HG03097 (cell line): ENCODE results near the gene TPRN.

ENCODE experiments used
- ATAC-seq: cut with Tn5 transposase; IDR thresholded peaks from one replicate; pipeline ENCODE4 v1.9.1; 2021; ENCODE audit not compliant: unreplicated experiment, low FRiP score

TPRN gene

DNA sequence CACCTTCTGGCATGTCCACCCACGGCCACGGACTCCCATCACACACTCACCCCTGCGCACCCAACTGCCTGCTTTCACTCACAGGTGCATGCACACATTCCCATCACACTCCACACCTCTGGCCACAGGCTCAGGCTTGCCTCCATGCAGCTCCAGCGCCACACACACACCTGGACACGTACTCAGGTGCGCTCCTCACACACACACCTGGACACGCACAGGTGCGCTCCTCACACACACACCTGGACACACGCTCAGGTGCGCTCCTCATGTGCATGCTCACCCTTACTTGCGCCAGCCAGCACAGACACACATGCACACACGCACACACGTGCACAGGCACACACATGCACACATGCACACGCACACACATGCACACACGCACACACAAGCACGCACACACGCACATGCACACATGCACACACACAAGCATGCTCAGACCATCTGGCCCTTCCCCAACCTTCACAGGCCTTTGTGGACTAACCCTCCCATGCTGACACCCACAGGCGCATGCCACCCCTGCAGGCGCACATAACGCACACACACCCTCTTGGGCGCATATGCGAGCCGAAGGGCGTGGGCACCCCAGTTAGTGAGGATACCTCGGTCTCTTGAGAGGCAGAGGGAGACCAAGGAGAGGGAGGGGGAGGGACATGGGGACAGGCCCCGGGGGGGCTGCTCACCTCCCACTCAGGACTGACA is 53.3 kb downstream of the TPRN start:
- no peak for ATAC-seq

DNA sequence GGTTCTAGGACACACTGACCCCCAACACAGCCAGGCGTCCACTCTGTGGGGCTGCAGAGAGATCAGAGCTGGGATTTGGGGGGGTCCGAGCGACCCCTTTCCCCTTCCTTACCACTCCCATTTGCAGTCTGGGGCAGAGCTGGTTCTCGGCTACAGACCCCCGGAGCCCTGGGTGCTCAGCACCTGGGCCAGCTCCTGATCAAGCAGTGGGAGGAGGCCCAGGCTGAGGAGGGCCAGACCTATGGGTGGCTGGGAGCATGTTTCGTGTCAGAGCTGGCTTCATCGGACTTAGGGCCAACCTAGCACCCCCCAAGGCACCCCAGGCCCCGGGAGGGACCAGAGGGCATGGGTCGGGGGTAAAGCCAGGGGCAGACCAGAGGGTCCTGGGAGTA is 54.0 kb downstream of the TPRN start:
- no peak for ATAC-seq

DNA sequence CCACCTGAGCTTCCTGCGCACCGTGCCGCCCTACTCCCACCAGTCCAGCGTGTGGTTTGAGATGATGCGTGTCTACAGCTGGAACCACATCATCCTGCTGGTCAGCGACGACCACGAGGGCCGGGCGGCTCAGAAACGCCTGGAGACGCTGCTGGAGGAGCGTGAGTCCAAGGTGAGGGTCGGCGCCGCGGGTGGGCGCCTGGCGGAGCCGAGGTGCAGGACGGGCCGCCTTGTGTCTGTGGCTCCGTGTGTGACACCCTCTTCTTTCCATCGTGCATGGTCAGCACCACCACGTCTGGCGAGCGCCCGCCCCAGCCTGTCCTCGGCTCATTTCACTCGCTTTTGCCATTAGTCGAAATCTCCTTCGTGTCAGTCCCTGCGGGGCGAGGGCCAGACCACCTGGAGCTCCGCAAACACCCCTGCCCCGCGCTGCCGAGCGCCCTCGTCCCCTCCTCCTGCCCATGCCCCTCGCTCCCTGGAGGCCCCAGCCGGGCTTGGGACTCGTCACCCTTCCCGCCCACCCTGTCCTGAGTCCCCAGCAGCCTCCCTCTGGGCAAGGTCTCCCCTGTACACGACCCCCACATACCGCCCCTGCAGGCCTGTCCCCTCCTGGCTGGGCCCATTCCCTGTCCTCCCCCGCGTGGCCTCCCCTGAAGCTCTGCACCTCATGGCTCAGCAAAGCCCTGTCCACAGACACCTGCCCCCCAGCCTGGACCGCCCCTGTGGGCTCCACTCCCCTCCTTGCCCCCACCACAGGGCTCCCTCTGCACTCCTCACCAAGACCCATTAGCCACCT is 54.6 kb downstream of the TPRN start:
- no peak for ATAC-seq

- no peak for ATAC-seq
Observed at GRCh38 chr9:137143459-137143858, 57.1 kb downstream of the TPRN start.

DNA sequence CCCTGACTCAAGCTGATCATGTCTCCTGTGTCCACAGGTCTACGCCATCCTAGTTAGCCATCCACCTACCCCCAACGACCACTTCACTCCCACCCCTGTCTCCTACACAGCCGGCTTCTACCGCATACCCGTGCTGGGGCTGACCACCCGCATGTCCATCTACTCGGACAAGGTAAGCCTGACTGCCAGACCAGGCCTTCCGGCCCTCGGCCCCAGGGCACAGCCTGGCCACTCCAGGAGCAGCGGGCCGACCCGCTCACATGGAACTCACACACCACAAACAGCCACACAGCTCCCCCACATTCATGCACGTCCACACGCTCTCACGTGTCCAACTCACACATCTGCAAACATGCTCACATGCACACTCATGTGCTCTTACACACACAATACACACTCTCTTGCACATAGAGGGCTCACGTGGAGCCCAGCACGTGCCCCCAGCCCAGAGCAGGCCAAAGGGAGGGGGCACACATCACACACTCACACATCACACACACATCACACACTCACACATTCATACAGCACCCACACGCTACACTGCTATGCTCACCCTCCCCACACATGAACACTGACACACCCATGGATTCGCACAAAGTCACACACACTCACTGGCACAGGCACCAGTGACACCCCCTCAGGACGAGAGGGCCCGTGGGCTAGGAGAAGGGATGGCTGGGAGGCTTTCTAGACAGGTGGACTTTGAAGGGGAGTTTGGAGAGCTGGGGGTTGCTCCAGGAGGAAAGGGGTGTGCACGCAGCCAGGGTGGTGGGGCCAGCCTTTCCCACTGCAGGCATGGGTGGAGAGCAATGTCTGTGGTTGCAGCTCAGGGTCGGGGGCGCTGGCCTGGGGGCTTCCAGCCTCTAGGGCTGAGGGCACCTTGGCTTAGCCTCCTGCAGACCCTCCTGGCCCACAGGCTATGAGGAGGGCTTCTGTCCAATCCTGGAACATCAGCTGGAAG is 58.3 kb downstream of the TPRN start:
- ATAC-seq, result no peak
